CD4-positive, CD25-positive, alpha-beta regulatory T cell (primary cell): ENCODE measurements around the gene DYRK1A. TPM values are rescaled to one million over a fixed set of nuclear protein-coding genes. Genes with fewer than 3 reads are reported as not detected.
"Not testable (repeated sequence)": the region's sequence is repeated elsewhere in the genome, so short reads cannot be mapped to it uniquely, and the experiment has no call there.

ENCODE experiments used
- ATAC-seq, 2 donors: fragments of 150-1000 bp; cut with Tn5 transposase; one replicate each; pipeline ENCODE4 v1.10.0; 2021; ENCODE audit warnings: low read depth in 2 of 2, moderate number of reproducible peaks in 2 of 2, moderate library complexity in 1 of 2
- DNase-seq, 3 donors: peaks; one replicate each; pipeline versions ENCODE4 v3.0.0 to v3.0.0-alpha.2; 2012 to 2022; ENCODE audit warnings: mixed read lengths in 1 of 3
- H3K27ac ChIP-seq: one replicate; pipeline ENCODE4 v1.7.0; 2013; ENCODE audit warnings: mild to moderate bottlenecking, low read length; ENCODE audit not compliant: insufficient read depth, poor library complexity, severe bottlenecking
- H3K27me3 ChIP-seq: one replicate; pipeline ENCODE4 v1.7.0; 2013; ENCODE audit warnings: low read length; ENCODE audit not compliant: control insufficient read depth, insufficient read depth
- H3K36me3 ChIP-seq: one replicate; pipeline ENCODE4 v1.7.0; 2013; ENCODE audit warnings: mild to moderate bottlenecking, low read length, moderate library complexity; ENCODE audit not compliant: control insufficient read depth, insufficient read depth
- H3K4me1 ChIP-seq: 2 replicates; pipeline ENCODE4 v1.7.0; 2013; ENCODE audit warnings: mild to moderate bottlenecking, low read length; ENCODE audit not compliant: insufficient read depth, control insufficient read depth, poor library complexity, severe bottlenecking
- H3K4me3 ChIP-seq: one replicate; pipeline ENCODE4 v1.7.0; 2013; ENCODE audit warnings: low read depth, mild to moderate bottlenecking, low read length, moderate library complexity
- H3K9me3 ChIP-seq, 2 experiments: 1 replicate in 1 of 2; 2 replicates in 1 of 2; pipeline ENCODE4 v1.7.0; 2013; ENCODE audit warnings: low read length in 2 of 2, mild to moderate bottlenecking in 1 of 2, moderate library complexity in 1 of 2; ENCODE audit not compliant: control insufficient read depth in 2 of 2
- H3K27ac Mint-ChIP-seq, 3 donors: one replicate each; pipeline ENCODE4 v1.8.0; 2020 to 2022; ENCODE audit warnings: mild to moderate bottlenecking in 3 of 3, mixed read lengths in 3 of 3, moderate library complexity in 2 of 3
- H3K27me3 Mint-ChIP-seq: one replicate; pipeline ENCODE4 v1.8.0; 2022; ENCODE audit warnings: mild to moderate bottlenecking, mixed read lengths
- H3K36me3 Mint-ChIP-seq: one replicate; pipeline ENCODE4 v1.8.0; 2020; ENCODE audit warnings: mixed read lengths
- H3K4me1 Mint-ChIP-seq, 4 donors: one replicate each; pipeline ENCODE4 v1.8.0; 2020 to 2022; ENCODE audit warnings: mixed read lengths in 4 of 4, mild to moderate bottlenecking in 1 of 4
- H3K4me3 Mint-ChIP-seq, 4 donors: one replicate each; pipeline ENCODE4 v1.8.0; 2020 to 2022; ENCODE audit warnings: mild to moderate bottlenecking in 4 of 4, mixed read lengths in 4 of 4, moderate library complexity in 3 of 4
- H3K9me3 Mint-ChIP-seq, 7 donors: one replicate each; pipeline ENCODE4 v1.8.0; 2020 to 2022; ENCODE audit warnings: mixed read lengths in 7 of 7, mild to moderate bottlenecking in 3 of 7, moderate library complexity in 2 of 7
- polyA plus RNA-seq, 4 donors: library from polyadenylated mRNA; unstranded; fragments of 300-500 nt; fragmentation: Illumina TruSeq; gene quantifications; one replicate each; pipeline ENCODE4 v1.2.3, GENCODE V29; 2021
- total RNA-seq: library from RNA; stranded (reverse); gene quantifications from one replicate; pipeline ENCODE4 v1.2.3, GENCODE V29; 2022

DYRK1A gene
- total and polyA plus RNA-seq, 5 donors from 2014 or later: 2.6 to 143 (median 6.1) TPM

DNA sequence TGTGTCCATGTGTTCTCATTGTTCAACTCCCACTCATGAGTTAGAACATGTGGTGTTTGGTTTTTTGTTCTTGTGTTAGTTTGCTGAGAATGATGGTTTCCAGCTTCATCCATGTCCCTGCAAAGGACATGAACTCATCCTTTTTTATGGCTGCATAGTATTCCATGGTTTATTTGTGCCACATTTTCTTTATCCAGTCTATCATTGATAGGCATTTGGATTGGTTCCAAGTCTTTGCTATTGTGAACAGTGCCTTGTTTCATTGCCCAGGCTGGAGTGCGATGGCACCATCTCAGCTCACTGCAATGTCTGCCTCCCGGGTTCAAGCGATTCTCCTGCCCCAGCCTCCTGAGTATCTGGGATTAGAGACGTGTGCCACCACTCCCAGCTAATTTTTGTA lies 183.2 kb downstream of the DYRK1A start:
- not testable (repeated sequence) for H3K4me3 Mint-ChIP-seq, H3K4me3 ChIP-seq, DNase-seq, ATAC-seq, H3K27ac Mint-ChIP-seq, H3K4me1 ChIP-seq, H3K36me3 ChIP-seq, H3K27ac ChIP-seq, H3K27me3 ChIP-seq, H3K9me3 Mint-ChIP-seq, H3K9me3 ChIP-seq, H3K36me3 Mint-ChIP-seq
- H3K4me1 Mint-ChIP-seq: peaks cover 0 to 12% (median 6%) of the 10 kb centered on the region in 4 donors
- peaks cover 26% of the 10 kb centered on the region for H3K27me3 Mint-ChIP-seq

DNA sequence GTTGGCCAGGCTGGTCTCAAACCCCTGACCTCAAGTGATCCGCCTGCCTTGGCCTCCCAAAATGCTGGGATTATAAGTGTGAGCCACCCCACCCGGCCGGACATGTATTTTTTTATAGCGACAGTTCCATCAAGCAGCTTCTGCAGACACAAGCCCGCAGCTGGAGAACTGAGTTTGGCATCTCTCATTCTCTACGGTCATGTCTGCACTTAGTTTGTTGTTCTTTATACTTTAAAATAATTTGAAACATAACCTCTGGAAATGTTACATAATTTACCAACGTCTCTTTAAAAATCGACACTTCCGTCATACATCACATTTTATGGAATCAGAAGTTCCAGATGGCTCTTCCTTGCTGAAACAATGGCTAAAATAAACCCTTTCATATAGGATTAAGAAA lies 183.6 kb downstream of the DYRK1A start:
- no peak overlapping the region for H3K4me3 ChIP-seq
- Mint-ChIP-seq H3K36me3 (no peaks in the 10 kb centered on the region), H3K27ac (no peak overlapping the region), H3K4me1 (peaks cover 0 to 12% (median 6%) of the 10 kb centered on the region in 4 donors), H3K9me3 (peaks cover 0 to 1% (median 0%) of the 10 kb centered on the region in 7 donors), H3K27me3 (peaks cover 29% of the 10 kb centered on the region), H3K4me3 (no peak overlapping the region)
- no peaks in the 10 kb centered on the region for H3K27me3 ChIP-seq
- H3K27ac ChIP-seq: no peak overlapping the region
- no peaks in the 10 kb centered on the region for H3K36me3 ChIP-seq
- ATAC-seq (no peak), DNase-seq (no peak)
- H3K4me1 ChIP-seq: no peaks in the 10 kb centered on the region
- H3K9me3 ChIP-seq: no peaks in the 10 kb centered on the region

DNA sequence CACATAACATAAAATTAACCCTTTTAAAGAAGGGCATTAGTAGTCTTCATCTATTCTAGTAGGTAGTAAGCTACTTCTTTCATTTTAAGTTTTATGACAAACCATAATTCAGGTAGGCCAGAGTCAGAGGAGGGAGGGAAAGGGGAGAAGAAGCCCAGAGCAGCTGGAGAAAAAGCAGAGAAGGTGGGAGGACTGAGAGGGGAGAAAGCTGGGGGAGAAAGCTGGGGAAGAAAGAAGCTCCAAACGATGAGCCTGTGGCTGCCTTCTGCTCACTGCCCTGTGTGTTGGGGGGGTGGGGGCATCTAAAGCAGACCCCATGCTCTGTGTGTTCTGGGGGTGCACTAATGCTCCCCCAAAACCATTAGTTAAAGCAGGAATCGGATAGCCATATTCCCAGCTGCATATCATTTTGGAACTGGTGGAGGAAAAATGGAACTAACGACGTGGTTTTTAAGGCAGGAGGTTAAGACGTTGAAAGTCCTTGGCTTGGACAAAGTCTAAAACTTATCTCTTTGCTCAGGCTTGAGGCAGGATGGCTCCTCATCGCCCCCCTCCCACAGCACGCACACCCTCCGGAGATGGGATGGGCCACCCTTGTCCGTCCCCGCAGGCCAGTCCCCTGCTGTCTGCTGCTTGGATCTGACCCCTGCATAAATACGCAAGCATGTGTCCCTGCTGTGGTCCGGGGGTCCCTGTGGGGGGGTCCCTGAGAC lies 184.2 kb downstream of the DYRK1A start:
- H3K27ac Mint-ChIP-seq: no peak overlapping the region
- H3K9me3 Mint-ChIP-seq: peaks cover 0 to 1% (median 0%) of the 10 kb centered on the region in 7 donors
- no peaks in the 10 kb centered on the region for H3K36me3 Mint-ChIP-seq
- H3K27ac ChIP-seq: no peak overlapping the region
- H3K4me3 ChIP-seq: no peak overlapping the region
- peaks cover 29% of the 10 kb centered on the region for H3K27me3 Mint-ChIP-seq
- no peak overlapping the region for H3K4me3 Mint-ChIP-seq
- DNase-seq: no peak
- H3K27me3 ChIP-seq: no peaks in the 10 kb centered on the region
- H3K4me1 Mint-ChIP-seq: peaks cover 0 to 12% (median 6%) of the 10 kb centered on the region in 4 donors
- ATAC-seq: no peak
- no peaks in the 10 kb centered on the region for H3K9me3 ChIP-seq
- H3K4me1 ChIP-seq: no peaks in the 10 kb centered on the region
- no peaks in the 10 kb centered on the region for H3K36me3 ChIP-seq

DNA sequence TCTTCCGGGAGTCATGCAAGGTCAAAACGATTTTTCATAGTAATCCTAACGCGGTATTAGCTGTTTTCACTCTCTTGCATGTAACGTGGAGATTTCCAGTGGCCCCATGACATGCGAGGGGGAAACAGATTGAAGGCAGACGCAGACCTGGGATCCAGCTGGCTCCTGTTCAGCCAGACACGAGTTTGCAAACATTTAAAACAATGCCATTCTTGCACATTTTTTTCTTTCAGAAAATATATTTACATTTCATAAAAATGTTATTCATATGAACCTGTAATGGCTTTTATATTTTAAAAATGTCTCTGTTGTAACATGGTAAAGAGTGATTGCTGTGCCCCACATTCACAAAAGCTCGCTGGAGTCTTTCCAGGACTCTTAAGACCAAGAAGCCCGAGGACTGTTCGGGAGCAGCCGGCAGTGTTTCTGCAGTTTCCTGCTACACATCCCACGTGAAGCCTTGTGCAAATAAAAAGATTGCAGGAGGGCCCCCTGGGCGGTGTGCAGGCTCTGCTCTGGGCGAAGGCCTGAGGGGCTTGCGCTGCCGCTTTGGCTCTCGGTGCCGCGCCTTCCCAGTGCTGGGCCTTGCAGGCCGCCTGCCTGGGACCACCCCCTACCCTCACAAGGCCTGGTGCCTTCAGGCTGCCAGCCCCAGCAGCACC lies 184.9 kb downstream of the DYRK1A start:
- Mint-ChIP-seq H3K4me1 (peaks cover 0 to 12% (median 6%) of the 10 kb centered on the region in 4 donors), H3K36me3 (no peaks in the 10 kb centered on the region), H3K9me3 (peaks cover 0 to 1% (median 0%) of the 10 kb centered on the region in 7 donors), H3K27ac (no peak overlapping the region), H3K27me3 (peaks cover 27% of the 10 kb centered on the region), H3K4me3 (no peak overlapping the region)
- Histone ChIP-seq H3K36me3 (no peaks in the 10 kb centered on the region), H3K27me3 (no peaks in the 10 kb centered on the region), H3K4me1 (no peaks in the 10 kb centered on the region), H3K27ac (no peak overlapping the region), H3K9me3 (no peaks in the 10 kb centered on the region), H3K4me3 (no peak overlapping the region)
- ATAC-seq (no peak), DNase-seq (no peak)

DNA sequence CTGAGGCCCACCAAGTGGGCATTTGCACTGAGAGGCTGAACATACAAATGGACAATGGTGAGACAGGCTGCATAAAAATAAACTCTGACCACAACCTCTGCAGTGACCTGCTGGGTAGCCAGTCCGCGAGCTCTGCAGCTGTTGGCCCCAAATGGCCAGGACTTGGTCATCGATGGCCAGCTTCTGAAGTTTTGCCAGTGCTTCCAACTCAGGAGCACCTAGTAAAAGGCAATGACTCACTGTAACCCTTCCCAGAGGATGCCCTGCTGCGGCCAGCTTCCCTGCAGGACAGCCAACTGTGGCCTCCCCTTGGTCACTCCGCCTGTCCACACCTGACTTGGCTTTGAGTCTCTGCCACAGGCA lies 185.4 kb downstream of the DYRK1A start:
- peaks cover 0 to under 1% (median 0%) of the 10 kb centered on the region in 7 donors for H3K9me3 Mint-ChIP-seq
- no peak overlapping the region for H3K4me3 Mint-ChIP-seq
- ATAC-seq (no peak), DNase-seq (no peak)
- H3K4me3 ChIP-seq: no peak overlapping the region
- H3K4me1 ChIP-seq: no peaks in the 10 kb centered on the region
- H3K9me3 ChIP-seq: no peaks in the 10 kb centered on the region
- no peak overlapping the region for H3K27ac Mint-ChIP-seq
- peaks cover 21% of the 10 kb centered on the region for H3K27me3 Mint-ChIP-seq
- no peaks in the 10 kb centered on the region for H3K27me3 ChIP-seq
- peaks cover 0 to 11% (median 5%) of the 10 kb centered on the region in 4 donors for H3K4me1 Mint-ChIP-seq
- no peak overlapping the region for H3K27ac ChIP-seq
- H3K36me3 Mint-ChIP-seq: no peaks in the 10 kb centered on the region
- no peaks in the 10 kb centered on the region for H3K36me3 ChIP-seq

DNA sequence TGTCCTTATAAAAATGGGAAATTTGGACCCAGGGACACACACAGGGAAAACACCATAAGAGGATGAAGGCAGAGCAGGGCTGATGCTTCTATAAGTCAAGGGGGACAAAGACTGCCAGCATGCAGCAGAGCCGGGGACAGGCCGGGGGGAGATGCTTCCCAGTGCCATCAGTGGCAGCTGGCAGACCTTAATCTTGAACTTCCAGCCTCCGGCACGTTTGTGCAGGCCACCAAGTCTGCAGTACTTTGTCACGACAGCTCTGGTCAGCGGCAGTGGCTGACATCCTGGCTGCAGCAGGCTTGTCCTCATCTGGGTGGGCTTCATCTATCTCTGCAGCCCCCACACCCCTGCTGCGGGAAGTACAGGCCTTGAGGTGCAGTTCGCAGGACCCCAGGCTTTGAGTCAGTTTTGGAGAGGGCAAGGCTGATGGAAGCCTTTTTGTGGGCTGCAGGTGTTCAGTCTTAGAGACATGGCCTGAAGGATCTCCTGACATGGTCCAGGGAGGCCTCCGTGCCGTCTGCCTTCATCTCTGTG lies 186.0 kb downstream of the DYRK1A start:
- Mint-ChIP-seq H3K36me3 (no peaks in the 10 kb centered on the region), H3K27me3 (peaks cover 17% of the 10 kb centered on the region), H3K9me3 (no peaks in the 10 kb centered on the region), H3K4me1 (peaks cover 0 to 5% (median 2%) of the 10 kb centered on the region in 4 donors), H3K27ac (no peak overlapping the region), H3K4me3 (no peak overlapping the region)
- Histone ChIP-seq H3K36me3 (no peaks in the 10 kb centered on the region), H3K27me3 (no peaks in the 10 kb centered on the region), H3K9me3 (no peaks in the 10 kb centered on the region), H3K4me1 (no peaks in the 10 kb centered on the region), H3K4me3 (no peak overlapping the region), H3K27ac (no peak overlapping the region)
- ATAC-seq (no peak), DNase-seq (no peak)

DNA sequence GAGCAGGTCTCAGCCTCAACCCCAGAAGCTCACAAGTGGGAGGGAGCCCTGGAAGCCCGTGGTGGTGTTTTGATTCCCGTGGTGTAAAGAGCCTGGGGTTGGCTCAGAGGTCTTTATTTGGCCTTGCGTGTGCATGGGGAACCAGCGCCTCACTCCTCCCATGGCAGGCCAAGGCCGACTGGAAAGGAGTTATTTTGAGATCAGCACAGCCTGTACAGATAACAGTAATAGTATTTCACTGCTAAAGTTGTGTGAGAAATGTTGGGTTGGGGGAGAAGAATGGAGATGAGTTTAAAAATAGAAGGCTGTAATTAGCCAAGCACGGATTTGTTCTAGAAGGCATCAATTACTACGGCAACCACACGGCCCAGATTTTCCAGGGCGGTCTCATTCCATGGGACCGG lies 186.5 kb downstream of the DYRK1A start:
- H3K36me3 ChIP-seq: no peaks in the 10 kb centered on the region
- no peaks in the 10 kb centered on the region for H3K27me3 ChIP-seq
- H3K4me3 Mint-ChIP-seq: no peak overlapping the region
- H3K36me3 Mint-ChIP-seq: no peaks in the 10 kb centered on the region
- H3K27ac Mint-ChIP-seq: peak overlapping the region in 1 of 3 donors; percentile 11
- peaks cover 17% of the 10 kb centered on the region for H3K27me3 Mint-ChIP-seq
- no peaks in the 10 kb centered on the region for H3K9me3 ChIP-seq
- no peak for DNase-seq
- no peak for ATAC-seq
- peaks cover 0 to under 1% (median 0%) of the 10 kb centered on the region in 4 donors for H3K4me1 Mint-ChIP-seq
- H3K9me3 Mint-ChIP-seq: no peaks in the 10 kb centered on the region
- no peaks in the 10 kb centered on the region for H3K4me1 ChIP-seq
- no peak overlapping the region for H3K4me3 ChIP-seq
- H3K27ac ChIP-seq: no peak overlapping the region
